ENCODE measurements around the gene GMDS.

Gene GMDS

DNA sequence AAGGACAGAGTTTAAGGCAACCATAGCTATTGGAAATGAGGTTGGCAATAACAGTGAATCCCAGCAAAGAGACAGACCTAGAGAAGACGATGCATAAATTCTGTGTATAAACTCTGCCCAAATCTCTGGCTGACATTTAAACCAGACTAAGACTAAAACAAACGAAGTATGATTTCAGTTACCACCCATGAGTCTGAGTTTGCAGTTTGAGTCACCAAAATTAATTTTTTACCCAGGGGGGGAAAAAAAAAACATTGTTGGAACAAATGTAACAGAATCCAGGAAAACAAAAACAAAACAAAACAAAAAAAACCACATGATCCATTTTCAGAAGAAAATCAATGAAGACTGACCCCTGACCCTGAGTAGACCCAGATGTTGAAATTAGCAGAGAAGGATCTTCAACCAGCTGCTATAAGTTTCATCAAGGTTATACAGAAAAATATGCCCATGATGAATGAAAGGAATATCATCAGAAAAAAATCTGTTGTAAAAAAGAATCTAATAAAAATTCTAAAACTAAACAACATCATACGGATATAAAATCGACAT, 190.8 kb downstream of the GMDS start:
- no peak for DNase-seq (ENCODE audit: low read depth)
- no peak for TF ChIP-seq CTCF (IDR thresholded peaks at IDR 0.05; ENCODE audit: control insufficient read depth, insufficient read depth, low read depth, low read length, missing control alignments)
- H3K4me3 ChIP-seq (ENCODE audit: control insufficient read depth, low read depth, low read length): no peak overlapping the region

DNA sequence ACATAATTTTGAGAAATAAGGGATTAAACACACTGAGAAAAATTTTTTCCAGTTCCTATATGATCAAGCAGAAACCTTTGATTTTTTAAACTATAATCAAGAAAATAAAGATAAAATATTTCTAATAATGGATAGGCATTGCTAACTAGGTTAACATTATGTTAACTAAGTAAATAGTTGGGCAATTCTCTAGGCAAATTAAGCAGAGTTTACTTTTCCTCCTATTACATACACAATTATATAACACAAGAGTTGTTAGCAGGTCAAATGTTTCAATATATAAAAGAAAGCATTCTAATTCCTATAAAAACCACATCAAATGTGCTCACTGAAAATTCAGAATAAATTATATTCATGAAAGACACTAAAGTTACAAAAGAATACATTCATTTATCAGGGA, 191.7 kb downstream of the GMDS start:
- H3K4me3 ChIP-seq (ENCODE audit: control insufficient read depth, low read depth, low read length): no peak overlapping the region
- DNase-seq (ENCODE audit: low read depth): no peak
- TF ChIP-seq CTCF (IDR thresholded peaks at IDR 0.05; ENCODE audit: control insufficient read depth, insufficient read depth, low read depth, low read length, missing control alignments): no peak

DNA sequence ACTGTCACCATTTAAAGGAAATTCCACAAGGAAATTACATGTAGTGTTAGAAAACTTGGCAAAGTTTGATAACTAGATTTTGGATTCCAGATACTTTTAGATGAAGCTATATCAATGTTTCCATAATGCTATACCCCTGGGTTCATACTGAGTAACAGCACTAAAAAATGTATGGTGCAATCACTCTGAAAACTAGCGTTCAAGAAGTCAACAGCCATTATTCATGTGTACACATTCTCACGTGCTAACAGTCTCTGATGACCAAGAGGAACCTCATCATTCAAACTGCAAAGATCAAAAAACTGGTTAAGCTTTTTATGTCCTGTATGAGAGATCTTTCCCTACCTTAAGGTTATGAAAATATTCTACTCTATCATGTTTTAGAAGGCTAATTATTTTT, 197.6 kb downstream of the GMDS start:
- DNase-seq (ENCODE audit: low read depth): no peak
- no peak for TF ChIP-seq CTCF (IDR thresholded peaks at IDR 0.05; ENCODE audit: control insufficient read depth, insufficient read depth, low read depth, low read length, missing control alignments)
- H3K4me3 ChIP-seq (ENCODE audit: control insufficient read depth, low read depth, low read length): no peak overlapping the region

- H3K4me3 ChIP-seq (ENCODE audit: control insufficient read depth, low read depth, low read length): no peak overlapping the region
- TF ChIP-seq CTCF (IDR thresholded peaks at IDR 0.05; ENCODE audit: control insufficient read depth, insufficient read depth, low read depth, low read length, missing control alignments): no peak
- no peak for DNase-seq (ENCODE audit: low read depth)
Observed at GRCh38 chr6:2044192-2044591, 201.2 kb downstream of the GMDS start.

GRCh38 chr6:2042956-2043648, 202.3 kb downstream of the GMDS start:
- DNase-seq (ENCODE audit: low read depth): no peak
- TF ChIP-seq CTCF (IDR thresholded peaks at IDR 0.05; ENCODE audit: control insufficient read depth, insufficient read depth, low read depth, low read length, missing control alignments): no peak

DNA sequence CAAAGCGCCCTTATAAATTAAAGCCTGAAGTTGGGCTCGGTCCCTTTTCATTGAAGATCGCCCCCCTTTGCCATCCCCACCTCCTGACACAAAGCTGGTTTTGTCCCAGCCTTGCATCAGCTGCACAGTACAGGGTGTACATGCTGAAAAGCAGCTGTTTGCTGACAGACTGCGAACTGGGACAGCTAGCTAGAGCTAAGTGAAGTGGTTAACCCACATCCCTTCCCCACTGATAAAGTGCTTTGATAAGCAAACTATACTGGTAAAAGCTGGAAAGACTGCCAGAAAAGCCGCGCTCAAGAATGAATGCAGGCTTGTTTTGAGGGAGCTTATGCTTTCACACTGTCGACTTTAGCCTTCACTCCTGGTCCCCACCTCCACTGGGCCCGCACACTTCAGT, 207.3 kb downstream of the GMDS start:
- no peak for TF ChIP-seq CTCF (IDR thresholded peaks at IDR 0.05; ENCODE audit: control insufficient read depth, insufficient read depth, low read depth, low read length, missing control alignments)
- no peak overlapping the region for H3K4me3 ChIP-seq (ENCODE audit: control insufficient read depth, low read depth, low read length)
- no peak for DNase-seq (ENCODE audit: low read depth)

More at GRCh38 chr6:2042956-2043648, 202.3 kb downstream of the GMDS start:
- H3K4me3 ChIP-seq (ENCODE audit: control insufficient read depth, low read depth, low read length): no peak overlapping the region

Data from AG09309 (cell line).